ENCODE measurements around the gene IMP4. TPM values are rescaled to one million over a fixed set of nuclear protein-coding genes. Genes with fewer than 3 reads are reported as not detected.

IMP4 gene
- total and polyA plus RNA-seq, 2 experiments from 2014 or later = 79.1 to 109 TPM

GRCh38 chr2:130372055-130372832, 29.5 kb downstream of the IMP4 start:
- H2AFZ ChIP-seq = peak overlapping the region; percentile 85
- no peak for TF ChIP-seq EZH2 (IDR thresholded peaks at IDR 0.05; ENCODE audit: insufficient read depth, poor library complexity, severe bottlenecking)
- no peaks in the 10 kb centered on the region for H3K27me3 ChIP-seq (replicated peaks; ENCODE audit: insufficient read depth)
- peak overlapping the region; percentile 91 for H3K4me3 ChIP-seq
- peak overlapping the region; percentile 94 for H3K4me2 ChIP-seq (ENCODE audit: unreplicated experiment)
- no peaks in the 10 kb centered on the region for H4K20me1 ChIP-seq (ENCODE audit: insufficient read depth)
- H3K9me3 ChIP-seq (ENCODE audit: low read depth) = no peaks in the 10 kb centered on the region
- WGBS, 2 experiments (ENCODE audit: low coverage in 1 of 2, low lambda C conversion rate in 2 of 2, missing lambda C conversion rate in 2 of 2) = 2% methylated on average over 49 to 56 of the region's 81 CpGs
- H3K9me2 ChIP-seq (ENCODE audit: insufficient read depth) = no peaks in the 10 kb centered on the region
- peaks cover 57% of the 10 kb centered on the region for H3K79me2 ChIP-seq (ENCODE audit: insufficient read depth)
- H3K9ac ChIP-seq = peak overlapping the region; percentile 91
- H3K27ac ChIP-seq = peak overlapping the region; percentile 54
- peaks cover 6% of the 10 kb centered on the region for H3K36me3 ChIP-seq (ENCODE audit: low read depth)
- in situ Hi-C loops (cut with MboI) = no loop called here
- no peaks in the 10 kb centered on the region for H3F3A ChIP-seq (ENCODE audit: insufficient read depth)
- H3K4me1 ChIP-seq (ENCODE audit: insufficient read depth) = peaks cover 19% of the 10 kb centered on the region
- peak; percentile 92 for DNase-seq

DNA sequence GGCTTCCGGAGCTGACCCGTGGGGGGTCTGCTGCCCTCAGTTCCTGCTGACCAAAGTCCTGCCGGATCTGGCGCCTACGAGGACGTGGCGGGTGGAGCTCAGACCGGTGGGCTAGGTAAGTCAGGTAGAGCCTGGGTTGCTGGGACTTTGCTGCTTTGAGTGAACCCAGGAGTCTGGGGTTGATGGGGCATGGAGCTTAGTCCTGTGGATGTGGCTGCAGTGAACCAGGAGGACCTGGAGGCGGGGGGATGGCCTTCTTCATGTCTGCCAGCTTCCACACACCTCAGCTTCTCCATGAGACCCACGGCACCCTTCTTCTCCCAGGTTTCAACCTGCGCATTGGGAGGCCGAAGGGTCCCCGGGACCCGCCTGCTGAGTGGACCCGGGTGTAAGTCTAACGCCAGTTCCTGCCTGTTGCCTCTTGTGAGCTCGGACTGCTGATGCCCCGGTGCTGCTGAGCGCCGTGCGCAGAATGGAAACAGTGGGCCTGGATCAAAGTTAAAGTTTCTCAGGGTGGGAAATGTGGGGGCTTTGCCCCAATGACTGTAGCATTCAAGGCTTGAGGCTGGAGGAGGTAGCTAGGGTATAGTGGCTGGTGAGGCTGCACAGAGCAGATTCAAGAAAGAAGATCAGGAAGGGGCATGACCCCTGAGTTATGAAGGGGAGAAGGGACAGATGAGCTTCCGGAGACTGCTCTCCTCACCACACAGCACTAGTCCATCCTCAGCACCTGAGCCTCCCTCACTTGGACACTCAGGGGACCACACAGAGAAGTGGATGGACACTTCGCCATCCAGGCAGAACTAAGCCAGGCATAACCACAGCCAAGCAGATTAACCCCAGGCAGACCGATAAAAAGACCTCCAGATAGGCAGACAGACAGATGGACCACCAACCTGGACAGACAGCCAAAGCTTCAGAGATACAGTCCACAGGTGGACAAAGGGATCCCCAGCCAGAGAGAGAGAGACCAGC, 30.4 kb downstream of the IMP4 start:
- peak overlapping the region; percentile 85 for H2AFZ ChIP-seq
- no peaks in the 10 kb centered on the region for H3K9me3 ChIP-seq (ENCODE audit: low read depth)
- no peaks in the 10 kb centered on the region for H3K27me3 ChIP-seq (replicated peaks; ENCODE audit: insufficient read depth)
- H3K27ac ChIP-seq = peak overlapping the region; percentile 54
- no peaks in the 10 kb centered on the region for H3K9me2 ChIP-seq (ENCODE audit: insufficient read depth)
- no peak for TF ChIP-seq EZH2phosphoT487 (IDR thresholded peaks at IDR 0.05; ENCODE audit: insufficient read depth, low read depth)
- no peak for TF ChIP-seq EZH2 (IDR thresholded peaks at IDR 0.05; ENCODE audit: insufficient read depth, poor library complexity, severe bottlenecking)
- peaks cover 6% of the 10 kb centered on the region for H3K36me3 ChIP-seq (ENCODE audit: low read depth)
- H3K9ac ChIP-seq = peak overlapping the region; percentile 91
- DNase-seq = peak; percentile 28
- H4K20me1 ChIP-seq (ENCODE audit: insufficient read depth) = no peaks in the 10 kb centered on the region
- WGBS, 2 experiments (ENCODE audit: low coverage in 1 of 2, low lambda C conversion rate in 2 of 2, missing lambda C conversion rate in 2 of 2) = 32 to 33% methylated on average over 24 of the region's 24 CpGs
- H3K4me2 ChIP-seq (ENCODE audit: unreplicated experiment) = peak overlapping the region; percentile 94
- H3K4me1 ChIP-seq (ENCODE audit: insufficient read depth) = peaks cover 19% of the 10 kb centered on the region
- H3K4me3 ChIP-seq = peak overlapping the region; percentile 91
- H3F3A ChIP-seq (ENCODE audit: insufficient read depth) = no peaks in the 10 kb centered on the region
- in situ Hi-C loops (cut with MboI) = no loop called here
- H3K79me2 ChIP-seq (ENCODE audit: insufficient read depth) = peaks cover 66% of the 10 kb centered on the region

DNA sequence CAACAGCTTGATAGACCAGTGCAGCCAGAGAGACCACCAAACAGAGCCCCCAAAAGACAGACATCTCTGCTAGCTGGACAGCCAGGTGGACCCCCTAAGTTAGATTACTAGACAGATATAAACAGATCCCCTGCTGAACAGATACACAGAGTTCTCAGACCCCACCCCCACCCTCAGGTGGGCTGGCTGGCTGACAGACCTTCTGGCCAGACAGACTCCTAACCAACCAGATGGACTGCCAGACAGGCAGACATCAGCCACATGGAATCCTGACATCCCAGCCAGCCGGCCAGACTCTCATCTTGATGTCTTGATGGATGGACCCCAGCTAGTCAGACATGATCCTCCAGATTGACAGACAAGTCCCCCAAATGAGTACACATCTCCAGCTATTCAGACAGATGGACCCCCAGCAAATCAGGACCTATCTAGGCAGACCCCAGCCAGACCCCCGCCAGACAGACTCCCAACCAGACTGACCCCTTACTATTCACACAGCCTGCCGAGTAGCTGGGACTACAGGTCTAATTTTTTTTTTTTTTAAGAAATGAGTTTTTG, 31.2 kb downstream of the IMP4 start:
- no peak overlapping the region for H2AFZ ChIP-seq
- H3K27ac ChIP-seq = no peak overlapping the region
- no peaks in the 10 kb centered on the region for H3K9me3 ChIP-seq (ENCODE audit: low read depth)
- H3F3A ChIP-seq (ENCODE audit: insufficient read depth) = no peaks in the 10 kb centered on the region
- no peaks in the 10 kb centered on the region for H4K20me1 ChIP-seq (ENCODE audit: insufficient read depth)
- 79 to 84% methylated on average over 3 of the region's 3 CpGs for WGBS, 2 experiments (ENCODE audit: low coverage in 1 of 2, low lambda C conversion rate in 2 of 2, missing lambda C conversion rate in 2 of 2)
- no peaks in the 10 kb centered on the region for H3K27me3 ChIP-seq (replicated peaks; ENCODE audit: insufficient read depth)
- peaks cover 73% of the 10 kb centered on the region for H3K79me2 ChIP-seq (ENCODE audit: insufficient read depth)
- H3K4me2 ChIP-seq (ENCODE audit: unreplicated experiment) = peak overlapping the region; percentile 94
- no peak for TF ChIP-seq EZH2phosphoT487 (IDR thresholded peaks at IDR 0.05; ENCODE audit: insufficient read depth, low read depth)
- TF ChIP-seq EZH2 (IDR thresholded peaks at IDR 0.05; ENCODE audit: insufficient read depth, poor library complexity, severe bottlenecking) = no peak
- peak overlapping the region; percentile 91; the same call in 1 of the 2 replicates for H3K9ac ChIP-seq
- DNase-seq = no peak
- in situ Hi-C loops (cut with MboI) = no loop called here
- H3K4me1 ChIP-seq (ENCODE audit: insufficient read depth) = peaks cover 19% of the 10 kb centered on the region
- H3K36me3 ChIP-seq (ENCODE audit: low read depth) = peaks cover 6% of the 10 kb centered on the region
- no peaks in the 10 kb centered on the region for H3K9me2 ChIP-seq (ENCODE audit: insufficient read depth)
- H3K4me3 ChIP-seq = peak overlapping the region; percentile 91

All from GM23248 (cell line).